A204.1 (cell line): Measurements from ENCODE around the gene DRC7.

Source experiments
- FAIRE-seq: peaks from 2 replicates; lab custom pipeline; 2012; peaks lifted over from hg19 to GRCh38; lab: Jason Lieb, UNC

Gene DRC7

DNA sequence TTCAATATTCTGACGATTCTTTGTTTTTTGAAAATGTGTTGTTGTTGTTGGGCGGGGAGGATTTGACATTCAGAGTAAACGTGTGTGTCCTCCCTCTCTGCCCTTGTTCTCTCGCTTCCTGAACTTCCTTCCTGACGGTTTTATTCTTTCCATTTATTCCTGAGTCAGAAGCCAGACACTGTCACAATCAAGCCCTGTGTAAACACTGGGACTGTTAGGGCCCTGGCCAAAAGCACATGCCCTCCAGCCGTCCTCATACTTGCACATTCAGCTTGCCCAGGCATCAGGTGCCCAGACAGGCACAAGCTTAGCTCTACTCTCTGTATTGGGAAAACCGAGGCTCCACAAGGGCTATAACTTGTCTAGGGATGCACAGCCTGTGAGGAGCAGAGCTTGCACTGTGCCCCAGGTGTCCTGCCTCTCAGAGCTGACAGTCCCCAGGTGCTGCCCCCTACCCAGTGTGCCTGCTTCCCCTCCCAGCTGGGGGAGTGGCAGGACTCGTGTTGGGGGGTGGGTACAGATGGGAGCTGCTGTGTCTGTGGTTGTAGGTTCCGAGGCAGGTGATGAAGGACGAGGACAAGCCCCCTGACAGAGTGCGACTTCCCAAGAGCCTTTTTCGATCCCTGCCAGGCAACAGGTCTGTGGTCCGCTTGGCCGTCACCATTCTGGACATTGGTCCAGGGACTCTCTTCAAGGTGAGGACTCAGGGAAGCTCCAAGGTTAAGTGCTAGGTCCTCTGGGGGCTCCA, 16.8 kb upstream of the DRC7 start:
- no peak for FAIRE-seq

DNA sequence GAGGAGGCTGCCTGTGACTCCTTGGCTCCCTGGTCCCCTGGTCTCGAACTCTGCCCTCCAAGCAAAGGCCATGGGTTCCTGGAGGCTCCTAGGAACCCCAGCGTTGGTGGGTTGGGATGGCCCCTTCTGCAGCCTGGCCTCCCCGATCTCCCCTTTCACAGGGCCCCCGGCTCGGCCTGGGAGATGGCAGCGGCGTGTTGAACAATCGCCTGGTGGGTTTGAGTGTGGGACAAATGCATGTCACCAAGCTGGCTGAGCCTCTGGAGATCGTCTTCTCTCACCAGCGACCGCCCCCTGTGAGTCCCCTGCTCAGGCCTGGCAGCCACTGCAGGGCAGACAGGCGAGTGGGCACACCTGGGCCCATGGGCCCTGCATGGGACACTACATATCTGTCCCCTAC, 15.6 kb upstream of the DRC7 start:
- FAIRE-seq: no peak

DNA sequence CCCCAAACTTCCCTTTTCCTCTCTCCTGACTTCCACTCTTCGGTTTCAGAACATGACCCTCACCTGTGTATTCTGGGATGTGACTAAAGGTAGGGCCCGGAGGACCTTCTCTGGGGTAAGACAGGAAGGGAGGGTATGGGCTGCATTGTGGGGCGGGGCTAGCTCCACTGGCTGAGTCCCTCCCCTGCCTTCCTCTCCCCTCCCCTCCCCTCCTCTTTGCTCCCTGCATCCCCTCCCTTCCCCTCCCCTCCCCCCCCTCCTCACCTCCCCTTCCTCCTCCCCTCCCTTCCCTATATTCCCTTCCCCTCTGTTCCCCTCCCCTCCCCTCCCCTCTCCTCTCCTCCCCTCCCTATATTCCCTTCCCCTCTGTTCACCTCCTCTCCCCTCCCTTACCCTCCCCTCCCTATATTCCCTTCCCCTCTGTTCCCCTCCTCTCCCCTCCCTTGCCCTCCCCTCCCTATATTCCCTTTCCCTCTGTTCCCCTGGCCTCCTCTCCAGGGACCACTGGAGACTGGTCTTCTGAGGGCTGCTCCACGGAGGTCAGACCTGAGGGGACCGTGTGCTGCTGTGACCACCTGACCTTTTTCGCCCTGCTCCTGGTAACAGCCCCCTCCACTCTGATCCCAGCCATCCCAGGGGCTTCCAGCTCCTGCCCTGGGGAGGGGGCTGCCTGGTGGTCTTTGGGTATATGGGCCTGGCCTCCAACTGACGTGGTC, 14.7 kb upstream of the DRC7 start:
- FAIRE-seq: no peak

DNA sequence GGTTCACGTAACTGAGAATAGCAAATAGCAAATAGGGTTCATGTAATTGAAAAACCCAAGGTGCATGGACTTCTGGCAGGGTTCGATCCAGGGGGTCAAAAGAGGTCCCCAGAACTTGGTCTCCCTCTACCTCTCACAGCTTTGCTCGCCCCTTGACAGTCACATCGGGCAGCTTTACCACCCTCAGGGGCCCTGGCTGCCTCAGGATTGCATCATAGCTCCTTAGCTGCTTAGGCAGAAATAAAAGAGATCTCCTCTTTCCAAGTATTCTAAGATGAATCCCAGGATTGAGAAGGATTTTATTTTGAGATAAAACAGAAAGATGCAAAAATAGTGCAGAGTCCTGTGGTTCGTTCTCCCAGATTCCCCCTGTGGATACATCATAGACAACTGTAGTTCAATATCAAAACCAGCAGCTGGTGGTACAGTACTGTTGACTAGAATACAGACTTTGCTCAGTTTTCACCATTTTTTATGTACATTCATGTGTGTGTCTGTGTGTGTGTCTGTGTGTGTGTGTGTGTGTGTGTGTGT, 13.7 kb upstream of the DRC7 start:
- FAIRE-seq: no peak

DNA sequence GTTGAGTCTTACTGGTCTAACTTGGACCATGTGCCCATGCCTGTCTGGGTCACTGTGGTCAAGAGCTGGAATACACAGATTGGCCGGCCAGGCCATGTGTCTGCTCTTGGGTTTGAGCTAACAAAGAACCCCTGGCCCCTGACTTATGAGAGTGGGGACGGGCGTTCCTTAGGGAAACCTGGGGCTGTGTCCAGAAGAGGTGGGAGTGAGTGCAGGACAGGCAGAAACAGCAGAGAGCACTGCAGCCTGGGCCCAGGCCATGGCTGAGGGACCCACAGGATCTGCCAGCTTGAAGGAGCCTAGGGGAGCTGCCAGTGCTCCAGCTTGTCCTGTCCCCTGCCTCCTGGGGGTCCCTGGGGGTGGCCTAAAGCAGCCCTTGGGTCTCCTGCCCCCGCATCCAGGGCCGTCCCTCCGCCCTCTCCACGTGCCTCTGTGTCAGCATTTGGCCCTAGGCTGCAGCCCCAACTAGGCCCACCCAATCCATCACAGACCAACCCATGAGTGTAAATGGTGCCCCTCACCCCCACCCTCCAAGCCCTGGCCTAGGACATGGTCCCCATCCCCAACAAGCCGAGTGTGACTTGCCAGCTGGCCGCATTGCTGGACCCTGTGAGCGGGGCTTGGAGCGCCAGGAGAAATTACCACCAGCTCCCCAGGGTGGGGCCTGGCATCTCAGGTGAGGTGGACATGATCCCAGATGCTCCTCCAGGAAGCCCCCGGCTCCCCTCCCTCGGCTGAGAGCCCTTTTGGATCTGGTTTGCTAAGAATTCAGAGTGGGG, 12.5 kb upstream of the DRC7 start:
- no peak for FAIRE-seq

DNA sequence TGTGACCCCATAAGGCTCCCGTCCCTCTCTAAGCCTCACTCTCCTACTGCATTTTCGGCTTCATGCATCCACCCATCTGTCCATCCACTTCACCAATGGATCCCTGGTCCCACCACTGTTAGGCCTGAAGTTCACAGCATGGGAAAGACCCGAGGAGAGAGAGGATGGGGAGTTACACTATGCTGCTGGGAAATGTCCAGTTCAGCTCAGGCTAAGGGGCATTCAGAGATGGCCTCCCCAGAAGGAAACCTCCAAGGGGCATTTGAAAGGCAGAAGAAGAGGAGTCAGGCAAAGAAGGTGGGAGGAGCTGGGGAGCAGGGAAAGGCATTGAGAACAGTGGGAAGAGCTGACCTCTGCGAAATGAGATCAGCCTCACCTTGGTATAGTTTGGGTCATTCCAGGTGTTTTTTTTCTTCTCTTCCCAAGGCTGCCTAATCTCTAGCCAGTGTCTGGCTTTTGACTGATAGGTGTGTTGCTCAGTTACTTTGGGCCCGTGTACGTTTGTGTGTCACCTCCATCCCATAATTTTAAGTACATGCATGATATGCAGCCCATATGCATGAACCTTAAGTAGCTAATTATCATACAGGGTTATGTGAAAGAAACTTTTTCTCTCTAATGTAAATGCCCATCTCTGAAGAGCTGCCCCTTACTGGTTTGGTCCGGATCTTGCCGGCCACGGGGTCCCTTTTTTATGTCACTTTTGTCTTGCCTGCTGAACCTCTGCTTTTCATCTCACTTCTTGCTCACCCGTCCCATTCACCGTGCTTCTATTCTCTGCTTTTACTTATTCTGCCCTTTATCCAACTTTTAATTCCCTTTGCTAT, 11.6 kb upstream of the DRC7 start:
- FAIRE-seq: no peak

DNA sequence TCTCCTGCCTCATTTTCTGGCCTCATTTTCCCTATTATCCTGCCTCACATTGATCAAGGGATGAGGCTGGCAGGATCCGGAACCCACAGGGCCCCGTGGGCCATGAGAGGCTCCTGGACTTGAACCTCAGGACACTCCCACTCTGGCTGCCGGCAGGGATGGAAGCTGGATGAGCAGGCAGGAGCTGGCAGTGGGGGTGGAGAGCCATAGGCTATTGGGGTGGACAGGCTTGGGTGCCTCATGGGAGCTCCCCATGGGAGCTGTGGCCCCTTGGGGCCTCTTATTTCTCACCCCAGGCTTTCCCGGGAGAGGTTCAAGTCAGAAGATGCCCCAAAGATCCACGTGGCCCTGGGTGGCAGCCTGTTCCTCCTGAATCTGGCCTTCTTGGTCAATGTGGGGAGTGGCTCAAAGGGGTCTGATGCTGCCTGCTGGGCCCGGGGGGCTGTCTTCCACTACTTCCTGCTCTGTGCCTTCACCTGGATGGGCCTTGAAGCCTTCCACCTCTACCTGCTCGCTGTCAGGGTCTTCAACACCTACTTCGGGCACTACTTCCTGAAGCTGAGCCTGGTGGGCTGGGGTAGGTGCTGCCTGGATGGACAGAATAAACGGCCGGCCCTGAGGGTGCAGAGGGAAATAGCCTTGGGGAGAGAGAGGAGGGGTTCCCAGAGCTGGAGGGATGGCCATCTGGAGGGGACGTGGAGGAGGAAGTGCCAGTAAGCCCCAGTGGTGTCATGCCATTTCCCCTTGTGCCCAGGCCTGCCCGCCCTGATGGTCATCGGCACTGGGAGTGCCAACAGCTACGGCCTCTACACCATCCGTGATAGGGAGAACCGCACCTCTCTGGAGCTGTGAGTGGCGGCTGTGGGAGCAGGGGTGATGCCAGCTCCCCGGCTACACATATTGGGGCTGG, 10.7 kb upstream of the DRC7 start:
- FAIRE-seq: no peak

DNA sequence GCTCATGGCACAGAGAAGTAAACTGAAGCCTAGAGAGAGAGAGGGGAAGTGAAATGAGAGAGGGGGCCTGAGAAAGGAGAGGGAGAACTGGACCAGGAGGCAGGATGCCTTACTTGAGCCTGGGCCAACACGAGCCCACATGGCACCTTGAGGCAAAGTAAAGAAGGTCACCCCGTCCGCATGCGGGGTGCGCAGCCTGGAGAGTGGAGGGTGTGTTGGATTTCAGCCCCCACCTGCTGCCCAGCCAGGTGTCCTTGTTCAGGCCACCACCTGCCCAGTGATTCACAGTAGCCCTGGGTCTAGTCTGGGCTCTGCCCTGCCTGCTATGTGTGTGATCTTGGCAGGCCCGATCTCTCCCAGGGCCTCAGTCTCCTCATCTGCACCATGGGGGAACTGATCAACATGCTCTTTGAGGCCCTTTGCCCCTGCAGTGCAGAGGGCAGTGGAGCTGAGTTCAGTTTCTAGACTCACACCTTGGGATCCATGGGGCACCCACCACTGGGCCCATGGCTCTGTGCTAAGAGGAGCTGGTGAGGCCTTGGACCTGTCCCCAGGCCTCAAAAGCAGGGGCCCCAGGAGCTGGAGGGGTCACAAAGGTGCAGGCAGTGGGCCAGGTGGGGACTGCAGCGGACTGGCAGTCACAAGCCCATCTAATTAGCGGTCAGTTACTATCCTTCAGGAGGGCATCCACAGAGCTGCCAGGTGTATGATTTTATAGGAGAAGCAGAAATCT, 9.8 kb upstream of the DRC7 start:
- no peak for FAIRE-seq

DNA sequence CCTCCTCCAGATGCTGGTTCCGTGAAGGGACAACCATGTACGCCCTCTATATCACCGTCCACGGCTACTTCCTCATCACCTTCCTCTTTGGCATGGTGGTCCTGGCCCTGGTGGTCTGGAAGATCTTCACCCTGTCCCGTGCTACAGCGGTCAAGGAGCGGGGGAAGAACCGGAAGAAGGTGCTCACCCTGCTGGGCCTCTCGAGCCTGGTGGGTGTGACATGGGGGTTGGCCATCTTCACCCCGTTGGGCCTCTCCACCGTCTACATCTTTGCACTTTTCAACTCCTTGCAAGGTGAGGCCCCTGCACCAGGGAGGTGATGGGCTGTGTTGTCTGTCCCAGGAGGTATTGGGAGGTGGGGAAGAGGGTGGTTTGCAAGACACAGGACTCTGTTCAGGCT, 9.0 kb upstream of the DRC7 start:
- no peak for FAIRE-seq

DNA sequence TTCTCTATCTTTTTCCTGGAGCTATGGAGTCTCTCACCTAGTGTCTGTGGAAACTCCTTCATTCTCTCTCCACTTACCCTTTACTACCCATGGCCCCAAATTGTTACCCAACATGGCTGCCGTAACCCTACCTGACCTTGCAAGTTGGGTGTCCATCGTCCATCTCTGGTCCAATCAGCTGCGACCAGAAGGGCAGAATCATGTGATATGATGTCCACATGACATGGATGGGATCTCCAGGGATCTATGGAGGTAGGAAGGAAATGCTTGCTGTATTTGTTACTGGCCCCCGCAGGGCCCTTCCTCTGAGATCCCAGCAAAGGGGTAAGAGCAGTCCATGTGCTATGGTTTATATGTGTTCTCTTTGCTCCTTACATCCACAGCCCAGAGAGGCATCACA, 8.0 kb upstream of the DRC7 start:
- FAIRE-seq: no peak

DNA sequence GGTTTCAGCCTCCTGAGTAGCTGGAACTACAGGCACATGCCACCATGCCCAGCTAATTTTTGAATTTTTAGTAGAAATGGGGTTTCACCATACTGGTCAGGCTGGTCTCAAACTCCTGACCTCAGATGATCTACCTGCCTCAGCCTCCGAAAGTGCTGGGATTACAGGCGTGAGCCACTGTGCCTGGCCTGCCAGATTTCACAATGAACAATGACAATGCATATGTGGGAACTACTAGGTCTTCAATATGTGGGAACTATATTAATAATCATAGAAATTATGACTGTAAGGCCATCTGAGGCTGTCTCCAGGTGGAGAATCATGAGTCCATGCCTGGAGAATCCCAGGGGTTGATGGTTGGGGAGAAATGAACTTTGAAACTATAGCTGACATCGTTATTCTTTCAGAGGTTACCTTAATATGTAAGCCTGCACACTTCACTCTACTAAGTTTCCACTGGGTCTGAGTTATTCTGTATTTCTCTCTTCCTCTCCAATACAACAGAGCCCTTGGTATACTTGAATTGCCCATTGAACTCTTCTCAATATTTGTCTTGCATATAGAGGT, 7.2 kb upstream of the DRC7 start:
- no peak for FAIRE-seq

DNA sequence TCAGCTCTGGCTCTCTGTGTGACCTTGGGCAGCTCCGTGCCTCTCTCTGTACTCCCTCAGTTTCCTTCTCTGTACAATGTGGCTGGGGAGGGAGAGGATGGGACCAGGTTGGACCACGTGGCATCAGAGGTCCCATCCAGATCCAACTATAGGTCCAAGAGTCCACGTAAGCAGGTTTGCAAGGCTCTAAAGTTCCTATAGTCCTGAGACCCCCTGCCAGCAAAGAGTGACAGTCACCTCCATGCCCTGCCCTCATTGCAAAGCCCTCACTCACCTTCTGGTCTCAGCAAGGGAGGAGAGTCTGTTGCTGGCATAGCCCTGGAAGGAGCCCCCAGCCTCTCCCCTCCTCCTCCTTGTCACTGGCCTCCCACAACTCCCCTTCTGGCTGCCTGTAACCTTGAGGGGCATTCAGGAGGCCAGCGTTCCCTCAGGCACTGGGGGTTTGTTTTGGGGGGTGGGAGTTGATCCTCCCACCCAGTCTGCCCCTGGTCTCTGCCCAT, 6.1 kb upstream of the DRC7 start:
- no peak for FAIRE-seq

DNA sequence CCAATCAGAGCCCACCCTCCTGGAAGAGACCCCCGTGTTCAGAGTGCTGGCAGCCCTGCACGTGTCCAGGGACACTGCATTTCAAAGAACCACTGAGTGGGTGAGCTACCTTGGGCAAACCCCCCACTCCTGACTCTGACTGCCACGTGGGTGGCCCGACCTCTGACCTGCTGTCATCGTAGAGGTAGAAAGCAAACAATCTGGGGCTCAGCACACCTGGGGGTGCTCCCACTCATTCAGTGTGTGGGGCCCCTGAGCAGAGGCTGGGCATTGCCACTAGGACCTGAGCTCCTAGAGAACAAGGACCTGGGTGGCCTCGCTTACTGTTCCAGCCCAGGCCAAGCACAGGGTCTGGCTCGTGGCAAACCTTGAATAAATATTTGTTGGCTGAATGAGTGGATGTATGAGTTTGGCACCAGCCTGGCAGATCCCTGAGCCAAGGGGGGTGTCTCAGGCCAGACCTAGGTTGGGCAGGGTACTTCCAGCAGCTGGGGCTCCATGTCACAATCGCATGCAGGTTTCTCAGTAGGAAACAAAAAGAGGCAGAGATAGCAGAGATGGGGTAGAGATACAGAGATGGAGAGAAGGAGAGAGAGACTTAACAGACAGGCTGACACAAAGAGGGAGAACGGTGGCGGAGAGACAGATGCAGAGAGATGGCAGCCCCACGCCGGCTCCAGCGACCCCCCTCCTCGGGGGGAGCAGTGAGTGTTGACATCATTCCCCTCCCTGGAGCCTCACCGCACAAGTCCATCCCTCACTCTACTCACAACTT, 5.4 kb upstream of the DRC7 start:
- no peak for FAIRE-seq

DNA sequence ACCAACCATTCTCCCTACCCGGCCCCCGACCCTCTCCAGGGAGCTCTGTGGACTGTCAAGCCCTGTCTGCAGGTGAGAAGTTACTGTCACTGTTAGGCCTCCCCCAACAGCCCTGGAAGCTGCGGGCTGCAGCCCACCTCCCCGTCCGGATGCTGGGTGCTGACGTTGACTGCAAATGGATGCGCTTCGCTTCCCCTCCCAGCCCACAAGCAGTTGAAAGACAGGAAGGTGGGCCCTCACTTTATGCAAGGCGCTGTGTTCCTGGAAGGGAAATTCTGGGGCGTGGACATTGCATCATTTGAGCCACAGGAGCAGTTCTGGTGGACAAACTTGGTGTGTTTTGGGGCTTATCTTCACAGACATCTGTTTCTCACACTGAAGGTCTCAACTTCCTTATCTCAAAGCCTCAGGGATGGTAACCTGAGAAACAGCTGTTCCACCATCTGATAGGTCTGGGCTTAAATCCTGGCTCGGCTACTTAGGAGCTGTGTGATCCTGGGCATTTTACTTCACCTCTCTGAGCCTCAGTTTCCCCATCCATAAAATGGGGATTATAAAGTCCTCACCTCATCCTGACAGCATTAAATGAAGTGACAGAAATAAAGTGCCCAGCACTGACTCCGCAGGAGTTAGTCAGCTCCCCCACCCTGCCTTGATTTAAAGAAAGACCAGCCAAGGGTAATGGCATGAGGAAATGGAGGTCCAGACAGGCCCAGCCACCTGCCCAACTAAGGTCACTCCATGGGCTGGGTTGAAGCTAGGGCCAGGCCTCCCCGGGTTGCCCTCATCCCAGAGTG, 4.6 kb upstream of the DRC7 start:
- no peak for FAIRE-seq

DNA sequence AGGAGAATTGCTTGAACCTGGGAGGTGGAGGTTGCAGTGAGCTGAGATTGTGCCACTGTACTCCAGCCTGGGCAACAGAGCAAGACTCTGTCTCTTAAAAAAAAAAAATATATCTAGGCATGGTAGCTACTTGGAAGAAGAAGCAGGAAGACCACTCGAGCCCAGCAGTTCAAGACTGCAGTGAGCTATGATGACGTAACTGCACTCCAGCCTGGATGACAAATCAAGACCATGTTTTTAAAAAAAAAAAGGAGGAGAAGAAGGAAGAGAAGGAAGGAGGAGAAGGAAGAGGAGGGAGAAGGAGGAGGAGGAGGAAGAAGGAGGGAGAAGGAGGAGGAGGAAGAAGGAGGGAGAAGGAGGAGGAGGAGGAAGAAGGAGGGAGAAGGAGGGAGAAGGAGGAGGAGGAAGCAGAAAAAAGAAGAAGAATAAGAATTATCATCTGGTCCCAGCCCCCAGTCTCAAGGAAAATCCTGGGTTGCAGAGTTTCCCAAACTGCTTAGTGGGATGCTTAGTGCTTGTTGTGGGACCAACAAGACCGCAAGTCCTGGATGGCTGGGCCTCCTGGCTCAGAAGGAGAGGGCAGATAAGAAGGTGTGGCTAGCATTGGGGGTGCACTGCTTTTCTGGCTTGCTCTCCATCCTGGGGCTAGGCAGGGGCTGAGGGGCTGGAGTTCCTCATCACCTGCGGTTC, 3.7 kb upstream of the DRC7 start:
- no peak for FAIRE-seq

DNA sequence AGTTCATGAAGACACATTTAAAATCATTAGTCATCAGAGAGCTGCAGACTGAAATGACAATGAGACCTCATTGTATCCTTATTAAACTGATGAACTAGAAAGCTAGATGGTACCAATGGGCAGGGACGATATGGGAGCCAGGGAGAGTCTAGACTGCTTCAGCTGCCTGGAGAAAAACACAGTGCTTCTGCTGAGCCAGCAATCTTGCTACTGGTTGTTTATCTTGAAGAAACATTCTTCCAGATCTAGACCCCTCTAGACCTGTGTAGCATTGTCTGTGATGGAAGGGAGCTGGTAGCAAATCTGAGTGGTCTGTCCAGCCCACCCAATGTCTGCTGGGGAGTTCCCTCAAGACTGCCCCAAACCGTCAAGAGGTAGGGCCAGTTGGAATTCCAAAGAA, 2.0 kb upstream of the DRC7 start:
- FAIRE-seq: no peak

DNA sequence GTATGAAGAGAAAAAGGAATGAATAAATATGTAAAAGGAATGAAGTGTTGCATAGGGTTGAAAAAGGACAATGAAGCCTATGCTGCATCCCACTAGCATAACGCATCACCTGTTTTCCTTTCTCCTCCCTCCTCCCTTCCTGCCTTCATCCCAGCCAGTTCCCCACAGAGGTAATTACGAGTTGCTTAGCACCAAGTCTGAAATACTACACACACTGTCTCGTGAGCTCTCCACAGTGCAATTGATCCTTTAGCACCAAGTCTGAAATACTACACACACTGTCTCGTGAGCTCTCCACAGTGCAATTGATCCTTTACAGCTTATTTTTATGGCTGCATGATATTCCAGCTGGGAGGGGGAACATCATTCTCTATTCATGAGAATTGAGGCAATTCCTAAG, 1.1 kb upstream of the DRC7 start:
- no peak for FAIRE-seq
